Measurements from ENCODE around the gene ENPEP.
"Not testable (repeated sequence)": the region's sequence is repeated elsewhere in the genome, so short reads cannot be mapped to it uniquely, and the experiment has no call there.

Gene ENPEP

GRCh38 chr4:110485452-110485851 is 9.5 kb downstream of the ENPEP start:
- no peak for DNase-seq (ENCODE audit: low read depth)

GRCh38 chr4:110486256-110486655 is 10.3 kb downstream of the ENPEP start:
- DNase-seq (ENCODE audit: low read depth) = no peak

- DNase-seq (ENCODE audit: low read depth) = not testable (repeated sequence)
These were observed 10.9 kb downstream of the ENPEP start for GRCh38 chr4:110486850-110487249.

DNA sequence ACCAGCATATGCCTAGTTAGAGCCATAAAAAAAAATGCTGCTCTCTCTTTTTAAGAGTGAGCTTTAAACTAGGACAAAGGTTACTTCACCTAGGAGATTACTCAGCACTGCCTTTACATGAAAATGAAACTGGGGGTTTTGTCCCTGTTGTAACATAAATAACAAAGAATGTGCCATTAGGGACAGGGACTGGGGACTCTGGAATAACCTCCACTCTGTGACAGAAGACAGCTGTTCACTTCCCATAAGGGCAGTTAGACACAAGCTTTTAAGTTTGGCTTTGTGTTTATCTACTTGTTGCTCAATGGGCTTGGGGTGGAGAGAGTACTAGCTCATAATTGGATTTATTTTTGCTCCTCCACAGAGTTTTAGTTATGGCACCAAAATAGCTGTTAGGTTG is 11.9 kb downstream of the ENPEP start:
- no peak for DNase-seq (ENCODE audit: low read depth)

- DNase-seq (ENCODE audit: low read depth) = no peak
These were observed 14.1 kb downstream of the ENPEP start for GRCh38 chr4:110489901-110490508.

DNA sequence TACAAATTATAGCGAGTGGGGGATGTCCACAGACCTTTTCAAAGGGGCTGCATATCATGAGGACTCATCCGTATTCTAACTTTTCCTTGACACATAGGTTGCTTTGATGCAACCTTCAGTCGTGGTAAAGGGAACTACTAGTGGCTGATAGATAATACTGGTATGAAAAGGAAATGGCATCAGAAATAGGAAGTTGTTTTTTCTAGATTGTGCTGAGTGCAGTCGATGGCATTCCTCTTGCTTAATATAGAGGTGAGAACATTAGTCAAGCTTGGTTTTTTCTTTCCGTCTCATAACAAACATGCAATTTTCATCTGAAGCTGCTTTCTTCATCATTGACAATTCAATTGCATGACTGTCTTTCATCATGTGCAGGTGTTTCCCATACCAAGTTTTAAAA is 16.6 kb downstream of the ENPEP start:
- DNase-seq (ENCODE audit: low read depth) = no peak

DNA sequence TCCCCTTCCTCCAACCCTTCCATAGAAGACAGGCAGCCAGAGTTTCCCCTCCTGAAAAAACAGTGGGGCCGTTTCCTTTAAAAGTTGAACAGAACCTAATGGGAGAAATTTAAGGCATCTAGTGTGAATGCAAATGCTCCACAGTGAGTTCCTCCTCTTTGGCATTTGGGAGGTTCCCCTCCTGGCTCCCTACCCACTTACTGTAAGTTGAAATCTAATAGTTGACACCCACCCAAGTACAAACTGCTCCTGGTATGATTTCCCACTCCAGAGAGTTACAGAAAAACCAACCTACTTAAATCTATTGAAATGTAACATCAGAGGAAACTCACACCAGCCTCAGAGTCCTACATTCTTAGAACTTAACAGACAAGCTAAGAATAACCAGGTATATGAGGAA is 17.6 kb downstream of the ENPEP start:
- no peak for DNase-seq (ENCODE audit: low read depth)

GRCh38 chr4:110498420-110498819 is 22.5 kb downstream of the ENPEP start:
- DNase-seq (ENCODE audit: low read depth) = no peak

DNA sequence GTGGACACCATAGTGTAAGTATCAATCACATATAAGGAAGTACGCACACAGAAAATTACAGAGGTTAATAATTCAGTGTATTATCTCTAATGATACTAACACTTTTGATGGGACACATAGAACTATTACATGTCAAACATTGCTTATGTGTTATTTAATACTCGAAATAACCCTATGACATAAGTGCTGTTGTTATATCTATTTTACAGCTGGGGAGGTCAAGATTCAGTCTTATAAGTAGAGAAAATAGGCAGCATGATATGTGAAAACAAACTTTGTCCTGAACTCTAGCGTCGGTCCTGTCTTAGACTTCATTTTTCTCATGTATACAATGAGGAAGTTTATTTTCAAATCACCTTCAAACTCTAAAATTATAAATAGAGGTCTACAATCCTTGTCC is 23.2 kb downstream of the ENPEP start:
- no peak for DNase-seq (ENCODE audit: low read depth)

DNA sequence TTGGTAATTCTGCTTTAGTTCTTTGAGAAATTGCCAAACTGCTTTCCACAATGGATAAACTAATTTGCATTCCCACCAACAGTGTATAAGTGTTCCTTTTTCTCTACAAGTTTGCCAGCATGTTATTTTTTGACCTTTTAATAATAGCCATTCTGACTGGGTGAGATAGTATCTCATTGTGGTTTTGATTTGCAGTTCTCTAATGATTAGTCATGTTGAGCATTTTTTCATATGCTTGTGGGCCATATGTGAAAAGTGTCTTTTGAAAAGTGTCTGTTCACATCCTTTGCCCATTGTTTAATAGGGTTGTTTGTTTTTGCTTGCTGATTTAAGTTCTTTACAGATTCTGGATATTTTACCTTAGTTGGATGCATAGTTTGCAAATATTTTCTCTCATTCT is 25.9 kb downstream of the ENPEP start:
- no peak for DNase-seq (ENCODE audit: low read depth)

DNA sequence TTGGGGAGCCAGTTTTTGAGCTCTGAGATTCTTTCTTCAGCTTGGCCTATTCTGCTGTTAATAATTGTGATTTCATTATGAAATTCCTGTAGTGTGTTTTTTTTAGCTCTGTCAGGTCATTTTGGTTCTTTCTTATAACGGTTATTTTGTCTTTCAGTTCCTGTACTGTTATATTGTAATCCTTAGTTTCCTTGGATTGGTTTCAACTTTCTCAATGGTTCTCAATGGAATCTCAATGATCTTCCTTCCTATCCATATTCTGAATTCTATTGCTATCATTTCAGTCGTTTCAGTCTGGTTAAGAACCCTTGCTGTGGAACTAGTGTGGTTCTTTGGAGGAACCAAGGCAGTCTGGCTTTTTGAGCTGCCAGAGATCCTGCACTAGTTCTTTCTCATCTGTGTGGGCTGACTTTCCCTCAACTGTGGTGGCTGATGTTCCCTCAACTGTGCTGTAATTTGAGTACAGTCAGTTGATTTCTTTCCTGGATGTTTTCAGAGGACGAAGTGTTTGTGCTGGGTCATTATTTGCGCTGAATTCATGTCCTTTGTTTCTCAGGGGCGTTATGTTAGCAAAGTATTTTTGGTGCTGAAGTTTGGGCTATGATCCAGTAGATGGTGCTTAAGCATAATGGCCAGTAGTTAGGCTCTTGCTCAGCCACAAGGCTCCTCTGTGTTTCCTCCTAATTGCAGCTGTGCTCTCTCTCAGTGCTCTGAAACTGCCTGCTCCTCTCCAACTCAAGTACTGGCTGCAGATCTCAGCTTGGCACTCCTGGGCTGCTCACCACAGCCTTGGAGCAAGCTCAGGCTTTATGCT is 27.5 kb downstream of the ENPEP start:
- DNase-seq (ENCODE audit: low read depth) = no peak

DNA sequence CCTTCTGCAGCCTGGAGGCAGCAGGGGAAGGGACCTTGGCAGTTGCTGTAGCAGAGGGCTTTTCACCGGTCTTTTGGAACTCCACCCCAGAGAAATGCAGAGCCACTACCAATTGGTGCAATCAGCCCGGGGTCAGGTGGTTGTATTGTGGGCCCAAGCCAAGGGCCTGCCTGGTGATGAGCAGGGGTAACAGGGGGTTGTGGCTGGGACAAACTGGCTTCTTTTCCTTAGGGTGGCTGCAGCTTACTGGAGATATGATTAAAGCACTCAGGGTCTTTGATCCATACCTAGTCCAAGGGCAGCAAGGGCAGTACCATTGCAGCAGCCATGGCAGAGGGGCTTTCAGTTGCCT is 28.1 kb downstream of the ENPEP start:
- no peak for DNase-seq (ENCODE audit: low read depth)

GRCh38 chr4:110505440-110505839 is 29.5 kb downstream of the ENPEP start:
- DNase-seq (ENCODE audit: low read depth) = no peak

DNA sequence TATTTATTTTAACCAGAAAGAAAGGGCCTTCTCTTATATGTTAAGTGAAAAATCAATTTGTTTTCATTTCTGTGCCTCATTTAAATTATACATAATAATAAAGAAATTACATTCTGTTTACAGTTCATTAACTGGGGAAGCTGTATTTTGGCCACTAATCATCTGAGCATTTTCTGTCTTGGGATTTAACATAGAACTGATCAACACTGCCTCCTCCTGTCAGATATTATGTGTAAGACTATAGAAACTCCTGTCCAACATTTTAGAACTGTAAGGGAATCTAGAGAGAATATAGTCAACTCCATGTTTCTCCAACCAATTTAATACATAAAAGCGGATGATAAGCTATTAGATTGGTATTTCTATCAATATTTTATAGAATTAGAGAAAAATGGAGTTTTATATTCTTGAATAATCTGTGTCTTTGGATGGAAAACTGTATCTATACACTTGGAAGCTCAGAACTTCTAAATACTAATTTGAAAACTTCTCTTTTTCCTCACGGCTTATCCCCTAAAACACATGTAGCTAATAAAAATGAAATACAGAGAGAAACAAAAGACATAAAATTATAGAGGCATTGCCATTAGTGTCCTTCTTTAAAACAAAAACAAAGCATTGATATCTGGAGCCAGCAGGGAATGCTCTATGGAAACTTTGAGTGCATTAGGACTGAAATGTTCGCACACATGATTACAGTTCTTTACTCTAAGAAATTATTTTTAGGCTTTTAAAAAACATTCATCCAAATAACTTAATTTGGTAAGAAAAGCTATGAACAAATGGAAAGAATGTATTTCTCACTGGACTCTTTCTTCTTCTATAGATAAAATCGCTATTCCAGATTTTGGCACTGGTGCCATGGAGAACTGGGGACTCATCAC is 33.1 kb downstream of the ENPEP start:
- no peak for DNase-seq (ENCODE audit: low read depth)

DNA sequence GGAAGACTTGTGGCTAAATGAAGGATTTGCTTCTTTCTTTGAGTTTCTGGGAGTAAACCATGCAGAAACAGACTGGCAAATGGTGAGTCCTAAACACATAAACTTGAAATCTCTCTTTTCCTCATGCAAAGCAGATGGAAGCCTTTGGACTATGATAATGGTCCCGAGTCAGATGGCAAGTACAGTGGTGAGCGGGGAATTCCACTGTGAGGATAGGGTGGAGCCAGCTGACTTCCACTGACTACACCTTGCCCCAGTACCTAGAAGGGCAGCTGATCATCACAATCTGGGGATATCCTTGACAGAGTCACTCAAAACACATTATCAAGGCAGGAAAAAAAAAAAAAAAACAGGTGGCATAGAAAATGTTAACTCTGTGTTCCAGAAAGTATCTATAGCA is 34.3 kb downstream of the ENPEP start:
- no peak for DNase-seq (ENCODE audit: low read depth)

GRCh38 chr4:110510955-110511544 is 35.1 kb downstream of the ENPEP start:
- no peak for DNase-seq (ENCODE audit: low read depth)

GRCh38 chr4:110512901-110513300 is 36.9 kb downstream of the ENPEP start:
- no peak for DNase-seq (ENCODE audit: low read depth)

DNA sequence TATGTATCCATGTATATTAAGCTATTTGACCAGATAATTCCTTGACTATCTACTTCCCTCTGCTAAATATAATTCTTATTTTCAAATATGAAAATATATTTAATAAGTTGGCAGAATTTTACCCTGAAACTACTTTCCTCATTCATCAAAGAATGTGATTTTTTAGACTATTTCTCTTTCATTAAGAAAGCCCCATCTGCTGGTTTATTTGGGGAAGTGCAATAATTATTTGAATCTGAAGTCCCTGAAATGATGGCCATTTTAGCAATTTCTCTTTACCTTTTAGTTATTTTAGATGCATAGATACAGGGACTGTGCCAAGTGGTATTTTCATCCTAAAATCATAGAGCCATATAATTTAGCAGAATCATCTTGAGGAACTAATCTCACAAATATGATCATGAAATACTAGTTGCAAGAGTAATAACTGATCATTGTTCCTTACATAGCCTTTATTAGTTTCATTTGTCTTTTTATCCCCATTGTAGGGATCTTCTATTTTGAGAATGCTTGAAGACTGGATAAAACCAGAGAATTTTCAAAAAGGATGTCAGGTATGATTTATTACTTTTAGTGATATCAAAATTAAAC is 39.0 kb downstream of the ENPEP start:
- no peak for DNase-seq (ENCODE audit: low read depth)

GRCh38 chr4:110515676-110516075 is 39.7 kb downstream of the ENPEP start:
- DNase-seq (ENCODE audit: low read depth) = no peak

- no peak for DNase-seq (ENCODE audit: low read depth)
These were observed 40.4 kb downstream of the ENPEP start for GRCh38 chr4:110516106-110516922.

DNA sequence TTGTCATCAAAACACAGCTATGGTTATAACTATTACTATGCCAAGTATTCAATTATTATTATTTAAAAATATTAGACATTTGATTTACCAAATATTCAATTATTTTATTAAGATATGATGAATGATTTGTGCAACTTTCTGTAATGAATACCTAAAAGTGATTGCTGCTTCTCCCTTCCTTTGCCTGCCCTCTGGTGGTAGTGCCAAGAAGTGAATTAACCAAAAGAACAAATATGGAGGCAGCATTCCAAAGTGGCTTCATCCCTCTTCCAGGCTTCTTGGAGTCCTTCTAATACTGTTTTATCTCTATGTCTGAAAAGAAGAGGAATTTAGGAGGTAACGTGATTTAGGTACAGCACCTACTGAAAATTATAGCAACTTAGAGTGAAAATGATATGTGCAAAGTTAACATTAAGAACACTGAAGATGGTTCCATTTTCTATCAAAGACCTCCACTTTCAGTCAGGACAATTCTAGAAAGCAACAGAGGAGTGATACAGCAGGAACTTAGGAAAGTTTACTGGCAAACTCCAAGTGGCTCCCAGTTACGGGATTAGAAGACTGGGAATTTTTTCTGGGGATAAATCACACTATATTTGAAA is 43.0 kb downstream of the ENPEP start:
- no peak for DNase-seq (ENCODE audit: low read depth)

All from HS-27A (cell line).